GM21825 (cell line): ENCODE data around the gene IST1.

Source experiments
- ATAC-seq: cut with Tn5 transposase; IDR thresholded peaks from one replicate; pipeline ENCODE4 v1.9.1; 2021; ENCODE audit warnings: mild to moderate bottlenecking, moderate library complexity; ENCODE audit not compliant: unreplicated experiment

The IST1 gene

DNA sequence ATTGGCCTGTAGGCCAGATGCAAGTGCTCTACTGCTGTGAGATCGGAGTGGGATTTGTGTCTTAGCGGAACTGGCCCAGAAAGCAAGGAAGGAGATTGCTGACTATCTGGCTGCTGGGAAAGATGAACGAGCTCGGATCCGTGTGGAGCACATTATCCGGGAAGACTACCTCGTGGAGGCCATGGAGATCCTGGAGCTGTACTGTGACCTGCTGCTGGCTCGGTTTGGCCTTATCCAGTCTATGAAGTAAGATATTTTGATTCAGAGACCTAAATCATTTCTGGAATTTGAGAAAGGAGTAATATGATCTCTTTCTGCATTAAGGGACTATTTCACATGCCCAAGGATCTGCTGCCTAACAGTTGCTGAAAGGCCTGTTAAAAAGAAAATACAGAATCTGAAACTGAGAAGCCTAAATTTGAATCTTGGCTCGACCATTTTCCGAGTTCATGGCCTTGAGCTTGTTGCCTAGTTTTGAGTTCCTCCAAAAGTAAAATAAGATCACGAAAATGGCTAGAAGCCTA lies 21.1 kb downstream of the IST1 start:
- no peak for ATAC-seq

DNA sequence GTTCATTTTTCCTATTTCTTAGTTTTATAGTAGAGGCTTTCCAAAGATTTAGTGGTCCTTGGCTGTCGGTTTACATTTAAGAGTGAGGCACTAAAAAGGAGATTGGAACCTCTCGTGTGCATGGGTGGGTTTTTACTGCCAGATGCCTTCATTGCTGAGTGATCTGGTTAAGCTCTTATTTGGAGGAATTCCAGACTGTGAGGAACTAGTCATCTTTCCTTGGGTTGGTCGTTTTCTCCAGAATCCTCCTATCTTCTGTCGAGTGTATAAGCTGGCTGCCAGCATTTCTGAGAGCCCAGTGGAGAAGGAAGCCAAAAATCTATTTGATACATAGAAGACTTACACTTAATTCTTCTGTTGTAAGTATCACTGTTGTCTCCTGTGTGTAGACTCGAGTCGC lies 22.6 kb downstream of the IST1 start:
- ATAC-seq: no peak

DNA sequence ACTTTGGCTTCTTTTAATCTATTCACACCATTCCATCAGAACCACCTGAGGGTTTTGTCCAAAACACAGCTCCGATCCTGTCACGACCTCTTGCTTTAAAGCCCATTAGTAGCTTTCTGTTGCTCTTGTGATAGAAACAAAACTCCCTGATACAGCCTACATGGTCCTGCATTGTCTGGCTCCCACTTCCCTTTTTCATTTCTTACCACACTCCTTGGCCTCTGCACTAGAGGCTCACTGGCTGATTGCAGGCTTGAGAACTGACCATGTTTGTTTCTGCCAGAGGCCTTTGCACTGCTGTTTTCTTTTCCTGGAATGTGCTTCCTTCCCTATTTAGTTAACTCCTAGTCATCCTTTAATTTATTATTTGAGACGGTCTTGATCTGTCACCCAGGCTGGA lies 23.7 kb downstream of the IST1 start:
- no peak for ATAC-seq

DNA sequence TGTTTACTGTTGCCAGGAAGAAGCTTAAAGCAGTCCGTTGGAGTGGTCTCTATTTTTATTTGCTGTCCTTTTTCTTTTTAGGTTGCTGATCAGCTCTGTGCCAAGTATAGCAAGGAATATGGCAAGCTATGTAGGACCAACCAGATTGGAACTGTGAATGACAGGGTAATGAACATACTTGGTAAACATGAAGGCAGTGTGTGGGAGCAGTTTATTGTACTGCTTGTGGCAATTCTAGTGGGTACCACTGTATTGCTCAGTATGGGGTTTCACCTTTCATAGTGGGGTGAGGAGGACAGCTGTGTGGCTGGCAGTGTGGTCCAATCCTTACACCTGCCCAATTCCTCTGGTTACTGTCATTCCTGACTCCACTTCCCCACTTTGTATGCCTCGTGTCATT lies 25.3 kb downstream of the IST1 start:
- ATAC-seq: no peak

DNA sequence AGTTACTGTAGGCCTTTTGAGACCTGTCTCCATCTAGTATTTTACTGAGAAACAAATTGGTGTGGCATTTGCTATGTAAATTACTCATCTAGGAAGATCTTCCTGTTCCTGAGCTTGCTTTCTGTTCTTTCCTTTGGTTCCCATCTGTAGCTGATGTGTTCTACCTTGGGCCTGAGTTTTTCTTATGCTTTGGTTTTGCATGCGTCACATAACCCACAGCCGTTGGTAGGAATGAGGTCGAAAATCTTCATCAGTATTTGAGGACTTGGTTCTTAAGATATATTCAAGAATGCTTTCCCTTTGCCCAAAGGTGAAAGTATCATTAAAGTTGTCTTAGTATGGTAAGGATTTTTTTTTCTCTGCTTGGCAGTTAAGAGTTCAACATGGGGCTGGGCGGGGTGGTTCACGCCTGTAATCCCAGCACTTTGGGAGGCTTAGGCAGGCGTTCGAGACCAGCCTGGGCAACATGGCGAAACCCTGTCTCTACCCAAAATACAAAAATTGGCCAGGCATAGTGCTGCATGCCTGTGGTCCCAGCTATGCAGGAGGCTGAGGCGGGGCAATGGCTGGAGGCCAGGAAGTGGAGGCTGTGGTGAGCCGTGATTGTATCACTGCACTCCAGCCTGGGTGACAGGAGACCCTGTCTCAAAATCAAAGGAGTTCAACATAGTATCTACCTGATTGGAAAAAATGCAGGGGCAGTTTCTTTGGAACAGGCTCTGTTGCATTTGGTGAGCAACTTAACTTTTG lies 28.8 kb downstream of the IST1 start:
- no peak for ATAC-seq

DNA sequence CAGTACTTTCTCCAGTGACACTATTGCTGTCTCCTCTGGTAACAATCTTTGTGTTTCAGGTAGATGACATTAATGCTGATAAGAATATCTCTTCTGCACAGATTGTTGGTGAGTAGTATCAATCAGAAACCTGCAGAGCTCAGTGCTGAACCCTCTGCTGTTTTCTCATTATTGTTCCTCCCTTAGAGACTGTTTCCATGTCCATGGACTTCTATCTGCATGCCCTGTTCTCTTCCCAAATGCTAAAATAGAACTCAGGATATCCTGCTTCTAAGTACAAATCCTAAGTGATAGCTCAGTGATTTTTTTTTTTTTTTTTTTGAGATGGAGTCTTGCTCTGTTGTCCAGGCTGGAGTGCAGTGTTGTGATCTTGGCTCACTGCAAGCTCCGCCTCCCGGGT lies 29.4 kb downstream of the IST1 start:
- no peak for ATAC-seq

DNA sequence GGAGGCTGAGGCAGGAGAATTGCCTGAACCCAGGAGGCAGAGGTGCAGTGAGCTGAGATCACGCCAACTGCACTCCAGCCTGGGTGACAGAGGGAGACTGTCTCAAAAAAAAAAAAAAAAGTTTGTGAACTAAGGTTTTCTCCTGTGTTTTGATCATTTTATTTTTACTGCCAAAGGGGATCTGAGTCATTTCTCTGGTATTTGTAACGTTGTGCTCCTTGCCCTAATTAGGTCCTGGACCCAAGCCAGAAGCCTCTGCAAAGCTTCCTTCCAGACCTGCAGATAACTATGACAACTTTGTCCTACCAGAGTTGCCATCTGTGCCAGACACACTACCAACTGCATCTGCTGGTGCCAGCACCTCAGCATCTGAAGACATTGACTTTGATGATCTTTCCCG lies 32.1 kb downstream of the IST1 start:
- ATAC-seq: no peak

DNA sequence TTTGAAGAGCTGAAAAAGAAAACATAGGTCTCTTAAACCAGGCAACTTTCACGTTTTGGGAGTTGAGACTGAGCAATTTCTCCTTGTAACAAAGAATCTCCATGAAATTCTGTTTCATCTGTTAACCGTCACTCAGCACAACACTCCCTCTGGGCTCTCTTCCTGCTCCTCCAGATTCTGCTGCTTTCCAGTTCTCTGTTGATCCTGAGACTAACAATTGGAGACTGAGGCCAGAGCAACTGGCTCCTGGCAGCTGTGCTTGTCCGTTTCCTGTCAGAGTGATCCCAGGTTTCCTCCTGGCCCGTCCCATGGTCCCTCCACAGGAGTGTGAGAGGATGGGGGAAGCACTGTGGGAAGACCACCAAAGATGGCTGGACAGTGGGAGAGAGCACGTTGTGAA lies 32.5 kb downstream of the IST1 start:
- ATAC-seq: no peak

DNA sequence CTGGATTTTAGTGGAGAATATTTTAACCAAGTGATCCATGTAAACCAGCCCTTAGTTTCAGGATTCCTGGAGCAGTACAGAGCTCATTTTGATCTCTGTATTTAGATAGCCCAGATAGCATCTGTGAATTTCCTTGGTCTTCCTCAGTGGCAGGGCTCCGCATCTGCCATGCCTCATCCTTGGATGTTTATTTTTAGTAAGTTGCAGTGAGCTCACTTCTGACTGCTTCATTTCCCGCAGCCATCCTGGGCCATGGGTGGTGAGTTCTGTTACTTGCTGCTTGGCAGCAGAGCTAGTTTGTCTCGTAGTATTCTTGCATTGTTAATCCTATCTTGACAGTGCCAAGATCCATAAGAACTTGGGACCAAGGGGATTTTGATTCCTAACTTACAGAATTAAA lies 33.7 kb downstream of the IST1 start:
- ATAC-seq: no peak

DNA sequence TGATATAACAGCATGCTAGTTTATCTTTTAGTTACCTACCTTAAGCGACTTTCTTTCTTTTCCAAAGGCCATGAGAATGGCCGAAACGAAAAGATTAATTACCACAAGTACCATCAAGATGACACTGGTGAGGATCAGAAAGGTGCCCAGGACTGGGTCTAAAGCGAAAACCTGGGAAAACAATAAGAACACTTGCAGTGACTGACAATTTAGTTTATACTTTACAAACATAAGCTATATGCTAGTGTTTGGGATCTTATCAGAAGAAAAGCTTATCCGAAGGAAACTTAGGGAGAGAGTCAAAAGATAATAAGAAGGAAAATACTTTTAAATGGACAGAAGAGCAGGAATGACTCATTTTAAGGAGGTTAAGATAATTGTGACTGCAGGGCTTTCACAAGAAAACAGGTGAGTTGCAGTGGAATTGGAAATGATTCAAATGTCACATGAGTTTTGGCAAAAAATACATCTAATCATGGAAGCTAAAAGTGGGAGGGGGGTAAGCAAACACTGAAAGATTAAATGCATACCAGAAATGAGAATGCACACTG lies 34.8 kb downstream of the IST1 start:
- ATAC-seq: no peak

DNA sequence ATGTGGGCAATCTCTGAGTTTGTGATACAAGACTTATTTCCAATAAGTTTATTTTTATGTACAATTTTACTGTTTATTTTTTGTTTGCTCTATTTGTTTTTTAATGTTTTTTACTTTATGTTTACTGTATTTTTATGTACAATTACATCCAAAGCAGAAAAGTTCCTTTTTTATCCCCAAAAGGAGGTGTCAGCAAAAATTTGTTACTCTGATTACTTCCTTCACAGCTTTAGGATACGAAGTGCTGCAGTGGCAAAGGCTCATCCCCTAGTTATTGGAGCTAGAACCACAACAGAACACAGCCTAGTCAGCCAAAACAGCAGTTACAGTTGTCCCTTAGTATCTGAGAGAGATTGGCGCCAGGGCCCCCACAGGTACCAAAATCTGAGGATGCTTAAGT lies 35.7 kb downstream of the IST1 start:
- no peak for ATAC-seq

DNA sequence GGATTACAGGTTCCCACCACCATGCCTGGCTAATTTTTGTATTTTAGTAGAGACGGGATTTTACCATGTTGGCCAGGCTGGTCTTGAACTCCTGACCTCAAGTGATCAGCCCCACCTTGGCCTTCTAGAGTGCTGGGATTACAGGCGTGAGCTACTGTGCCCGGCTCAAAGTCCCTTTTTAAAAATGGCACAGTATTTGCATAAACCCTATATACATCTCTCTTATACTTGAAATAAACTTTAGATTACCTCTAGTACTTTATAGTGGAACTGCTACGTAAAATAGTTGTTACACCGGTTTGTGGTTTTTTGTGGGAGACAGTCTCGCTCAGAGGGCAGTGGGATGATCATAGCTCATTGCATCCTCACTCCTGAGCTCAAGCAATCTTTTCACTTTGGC lies 36.3 kb downstream of the IST1 start:
- no peak for ATAC-seq

DNA sequence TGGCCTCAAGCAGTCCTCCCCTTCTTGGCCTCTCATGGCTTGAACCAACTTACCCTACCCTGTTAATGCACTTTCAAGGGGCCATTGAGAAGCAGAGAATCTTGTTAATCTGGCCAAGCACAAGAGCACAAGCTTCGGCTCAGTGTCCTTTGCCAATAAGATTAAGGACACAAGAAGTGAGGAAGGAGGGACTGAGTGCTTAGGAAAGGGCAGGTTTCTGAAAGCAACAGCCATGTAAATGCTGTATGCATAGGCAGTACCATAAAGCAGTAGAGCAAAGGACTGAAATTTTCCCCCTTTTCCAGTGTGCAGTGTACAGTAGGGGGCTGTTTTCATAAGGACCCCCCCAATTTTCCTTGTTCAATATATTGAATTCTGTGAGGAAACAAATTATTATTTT lies 37.7 kb downstream of the IST1 start:
- ATAC-seq: no peak

DNA sequence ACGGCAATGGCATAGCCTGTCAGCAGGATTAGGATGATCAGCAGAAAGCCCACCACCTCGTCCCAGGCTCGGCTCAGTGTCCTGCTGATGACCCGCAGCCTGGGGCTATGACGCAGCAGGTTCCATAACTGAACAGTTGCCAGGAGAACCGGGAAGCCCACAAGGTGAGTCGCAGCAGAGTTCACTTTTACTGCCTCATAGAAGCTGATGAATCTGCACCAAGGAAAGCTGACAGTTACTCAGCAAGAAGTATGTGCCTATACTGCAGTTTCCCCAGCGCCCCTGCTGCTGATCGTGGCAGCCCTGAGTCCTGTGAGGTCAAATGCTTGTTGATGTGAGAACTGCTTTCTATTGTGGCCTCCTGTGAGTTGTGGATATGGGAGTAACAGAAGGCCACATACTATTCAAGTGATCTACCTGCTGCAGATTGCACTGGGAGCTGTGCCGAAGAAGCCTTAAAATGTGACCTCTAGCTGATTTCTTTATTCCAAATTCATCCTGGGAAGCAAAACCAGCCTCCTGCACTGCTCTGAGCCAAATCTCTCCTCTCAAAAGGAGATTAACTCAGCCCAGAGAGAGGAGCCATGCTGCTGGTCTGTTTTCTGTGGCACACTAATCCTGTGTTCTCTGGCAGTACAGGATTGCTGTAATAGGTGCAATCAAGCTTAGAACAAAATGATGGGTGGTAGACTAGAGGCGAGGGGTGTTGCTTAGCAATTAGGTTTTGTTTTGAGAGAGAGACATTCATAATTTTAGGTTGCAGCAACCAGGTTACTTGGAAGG lies 38.8 kb downstream of the IST1 start:
- no peak for ATAC-seq

DNA sequence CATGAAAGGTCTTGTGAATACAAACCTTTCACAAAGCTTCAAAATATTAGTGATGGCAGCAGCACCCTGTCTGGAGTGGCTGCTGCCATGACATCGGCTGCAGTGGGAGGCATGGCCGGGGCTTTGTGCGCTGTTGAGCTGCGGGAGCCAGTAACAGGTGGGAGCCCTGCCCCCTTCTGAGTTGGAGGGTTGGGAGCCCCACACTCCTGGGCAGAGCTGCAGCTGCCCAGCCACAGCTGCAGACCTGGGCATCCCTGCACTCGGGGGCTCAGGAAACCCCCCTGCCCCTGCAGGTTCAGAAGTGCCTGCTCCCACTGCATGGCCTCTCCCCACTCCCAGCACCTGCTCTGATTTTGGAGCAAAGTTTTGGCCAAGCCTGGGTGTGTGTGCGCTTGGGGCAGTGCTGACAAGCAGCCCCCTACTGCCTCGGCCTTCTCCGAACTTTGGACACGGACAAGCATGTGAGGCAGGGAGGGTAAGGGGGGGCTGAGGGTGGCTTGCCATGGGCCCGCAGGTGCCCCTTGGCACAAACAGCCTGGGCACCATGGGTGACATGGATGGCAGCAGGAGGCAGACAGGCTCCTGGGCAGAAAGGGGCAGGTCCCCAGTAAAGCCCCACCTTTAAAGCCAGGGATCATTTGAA lies 42.7 kb downstream of the IST1 start:
- ATAC-seq: no peak

DNA sequence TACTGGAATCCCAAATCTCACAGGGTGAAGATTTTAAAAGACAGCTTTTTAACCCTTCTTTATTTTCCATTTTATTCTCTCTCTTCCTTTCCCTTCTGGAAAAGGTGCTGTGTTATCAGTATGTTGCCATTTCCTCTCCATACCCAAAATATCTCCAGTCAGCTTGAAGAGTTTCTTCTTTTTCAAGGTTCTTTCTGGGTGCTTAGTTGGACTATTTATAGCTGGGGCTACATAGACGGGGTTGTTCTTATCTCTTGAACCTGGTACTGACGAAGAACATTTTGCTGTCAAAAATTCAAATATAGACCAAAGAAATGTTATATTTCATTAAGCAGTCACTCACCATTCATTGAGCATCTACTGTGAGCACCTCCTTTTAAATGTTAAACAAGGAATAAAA lies 48.6 kb downstream of the IST1 start:
- ATAC-seq: no peak

DNA sequence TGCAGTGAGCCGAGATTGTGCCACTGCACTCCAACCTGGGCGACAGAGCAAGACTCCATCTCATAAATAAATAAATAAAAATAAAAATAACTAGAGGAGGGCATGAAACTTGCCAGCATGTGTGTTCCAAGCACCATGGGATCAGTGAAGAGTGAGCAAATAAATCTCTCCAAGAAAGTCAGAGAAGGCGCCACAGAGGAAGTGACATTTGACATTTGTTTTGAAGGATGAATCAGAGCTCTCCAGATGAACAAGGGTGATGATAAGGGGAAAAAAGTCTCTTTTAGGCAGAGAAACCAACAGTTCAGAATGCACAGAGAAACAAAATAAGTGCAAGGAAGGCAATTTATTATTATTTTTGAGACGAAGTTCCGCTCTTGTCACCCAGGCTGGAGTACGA lies 50.3 kb downstream of the IST1 start:
- ATAC-seq: no peak

DNA sequence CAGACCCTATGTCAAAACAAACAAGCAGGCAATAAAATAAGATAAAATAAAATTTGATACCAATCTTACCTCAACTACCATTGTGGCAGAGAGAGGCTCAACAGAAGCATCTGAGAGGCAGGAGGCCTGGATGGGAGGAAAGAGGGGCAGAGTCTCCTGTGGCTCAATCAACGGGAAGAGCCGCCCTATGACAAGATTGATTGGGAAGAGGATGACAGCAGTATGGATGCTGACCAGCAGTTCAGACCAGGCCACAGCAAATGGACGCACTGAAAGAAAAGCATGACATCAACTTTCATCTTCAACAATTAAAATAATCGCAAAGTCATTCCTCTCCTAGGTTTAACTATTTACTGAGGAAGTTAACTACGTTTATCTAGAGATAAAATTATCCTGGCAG lies 57.5 kb downstream of the IST1 start:
- no peak for ATAC-seq

DNA sequence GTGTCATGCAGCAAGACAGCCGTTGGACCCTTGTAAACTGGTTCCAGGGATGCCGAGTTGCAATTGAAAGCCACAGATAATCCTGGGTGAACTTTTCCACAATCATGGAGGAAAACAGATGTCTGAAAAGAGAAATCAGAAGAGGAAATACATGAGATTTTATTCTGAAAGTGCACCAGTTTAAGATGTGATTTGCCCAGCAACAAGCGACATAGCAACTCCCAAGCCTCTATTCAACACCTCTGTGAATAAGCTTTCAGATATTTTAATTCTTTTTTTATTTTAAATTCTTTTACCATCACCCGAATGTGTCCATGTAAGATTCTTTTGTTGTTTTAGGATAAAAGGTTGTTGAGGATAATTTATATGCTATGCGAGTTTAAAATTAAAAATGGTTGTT lies 58.8 kb downstream of the IST1 start:
- ATAC-seq: no peak

DNA sequence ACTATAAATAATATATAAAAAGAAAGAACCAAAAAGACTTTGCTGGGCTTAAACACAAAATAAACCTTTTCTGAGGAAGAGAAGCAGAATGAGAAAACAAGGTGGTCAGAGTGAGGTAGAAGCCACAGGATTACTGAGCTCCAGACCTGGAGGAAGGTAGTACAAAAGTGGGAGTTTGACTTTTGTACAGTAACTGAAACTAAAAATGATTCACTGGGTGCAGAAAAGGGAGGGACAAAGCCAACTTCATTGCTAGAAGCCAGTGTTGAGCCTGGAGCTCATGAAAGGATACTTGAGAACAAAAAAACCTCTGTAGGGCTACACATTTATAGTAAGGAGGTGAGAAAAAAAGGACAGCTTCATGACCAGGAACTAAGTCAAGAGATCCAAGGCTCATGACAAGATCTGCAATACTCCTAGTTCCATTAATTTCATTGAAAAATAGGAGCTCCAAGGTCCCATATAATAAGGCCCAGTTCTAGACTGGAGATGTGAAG lies 59.4 kb downstream of the IST1 start:
- ATAC-seq: no peak

DNA sequence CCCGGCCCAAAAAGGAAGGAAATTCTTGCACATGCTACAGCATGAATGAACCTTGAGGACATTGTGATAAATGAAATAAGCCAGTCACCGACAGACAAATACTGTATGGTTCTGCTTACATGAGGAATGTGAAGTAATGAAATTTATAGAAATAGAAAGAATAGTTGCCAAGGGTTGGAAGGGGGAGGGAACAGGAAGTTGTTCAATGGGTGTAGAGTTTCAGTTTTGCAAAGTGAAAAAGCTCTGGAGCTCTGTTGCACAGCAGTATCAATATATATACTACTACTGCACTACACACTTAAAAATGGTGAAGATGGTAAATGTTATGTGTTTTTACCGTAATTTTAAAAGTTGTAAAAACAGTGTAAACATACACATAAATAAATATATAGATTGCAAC lies 61.2 kb downstream of the IST1 start:
- no peak for ATAC-seq
